GM19452 (cell line): ENCODE data around the gene CFB.
"Not testable (repeated sequence)": the region's sequence is repeated elsewhere in the genome, so short reads cannot be mapped to it uniquely, and the experiment has no call there.

Experiments
- ATAC-seq: cut with Tn5 transposase; IDR thresholded peaks from one replicate; pipeline ENCODE4 v1.9.1; 2021; ENCODE audit not compliant: unreplicated experiment

The CFB gene

GRCh38 chr6:31945507-31946369 is at the start of gene CFB:
TSS of gene CFB (plus strand) at chr6:31946095. CDS start at chr6:31946222, 127 bp downstream.
- no peak for ATAC-seq

GRCh38 chr6:31896493-31896855 is 49.4 kb upstream of the CFB start:
- no peak for ATAC-seq

- no peak for ATAC-seq
Measured at GRCh38 chr6:31896856-31897611, 48.9 kb upstream of the CFB start.

- peak; percentile 68 for ATAC-seq
Measured at GRCh38 chr6:31897612-31898382, 48.1 kb upstream of the CFB start, which contains the start of gene EHMT2. TSS of gene EHMT2 (minus strand) at chr6:31897698. CDS start at chr6:31897677, 21 bp downstream.

- ATAC-seq = no peak
Measured at GRCh38 chr6:31898383-31899011, 47.4 kb upstream of the CFB start.

- no peak for ATAC-seq
Measured at GRCh38 chr6:31899215-31899614, 46.7 kb upstream of the CFB start.

GRCh38 chr6:31899882-31900722 is 45.8 kb upstream of the CFB start:
- no peak for ATAC-seq

GRCh38 chr6:31900917-31901414 is 44.9 kb upstream of the CFB start:
- ATAC-seq = no peak

- ATAC-seq = no peak
Measured at GRCh38 chr6:31901415-31901952, 44.4 kb upstream of the CFB start.

GRCh38 chr6:31901953-31902643 is 43.8 kb upstream of the CFB start, which contains the start of gene ZBTB12:
TSS of gene ZBTB12 (minus strand) at chr6:31902086. CDS start at chr6:31901305, 781 bp downstream.
- ATAC-seq = peak; percentile 35

GRCh38 chr6:31903957-31904356 is 41.9 kb upstream of the CFB start:
- no peak for ATAC-seq

GRCh38 chr6:31905041-31905440 is 40.9 kb upstream of the CFB start:
- no peak for ATAC-seq

- ATAC-seq = no peak
Measured at GRCh38 chr6:31906122-31906521, 39.8 kb upstream of the CFB start.

GRCh38 chr6:31906727-31907126 is 39.2 kb upstream of the CFB start:
- ATAC-seq = not testable (repeated sequence)

- ATAC-seq = no peak
Measured at GRCh38 chr6:31907158-31907813, 38.6 kb upstream of the CFB start.

- ATAC-seq = not testable (repeated sequence)
Measured at GRCh38 chr6:31908255-31908654, 37.6 kb upstream of the CFB start.

GRCh38 chr6:31908791-31909190 is 37.1 kb upstream of the CFB start:
- peak; percentile 78 for ATAC-seq

GRCh38 chr6:31909298-31909697 is 36.6 kb upstream of the CFB start:
- ATAC-seq = not testable (repeated sequence)
